Gastroesophageal sphincter (tissue), 4 donors: ENCODE measurements around the gene GEMIN7. TPM values are rescaled to one million over a fixed set of nuclear protein-coding genes. Genes with fewer than 3 reads are reported as not detected.
"Not testable (repeated sequence)": the region's sequence is repeated elsewhere in the genome, so short reads cannot be mapped to it uniquely, and the experiment has no call there.

Experiments
- ATAC-seq: fragments of 150-250 bp; one replicate; pipeline ENCODE4 v1.9.1; 2016; ENCODE audit warnings: mild to moderate bottlenecking, moderate library complexity
- H3K27ac ChIP-seq, 4 donors: fragments of 200-600 bp; sonication (generic) in 3 of 4; 1 replicate in 3 of 4; 2 replicates in 1 of 4; pipeline ENCODE4 v1.5.1; 2016 to 2019
- H3K27me3 ChIP-seq: fragments of 200-600 bp; sonication (generic); one replicate; pipeline ENCODE4 v1.5.1; 2019
- H3K36me3 ChIP-seq, 2 donors: fragments of 200-600 bp; sonication (generic); one replicate each; pipeline ENCODE4 v1.5.1; 2019; ENCODE audit warnings: control low read depth in 1 of 2
- H3K4me1 ChIP-seq, 3 donors: fragments of 200-600 bp; sonication (generic); 1 replicate in 2 of 3; 2 replicates in 1 of 3; pipeline ENCODE4 v1.5.1; 2016 to 2019; ENCODE audit warnings: control low read depth in 2 of 3
- H3K4me3 ChIP-seq, 2 donors: fragments of 200-600 bp; sonication (generic); one replicate each; pipeline ENCODE4 v1.5.1; 2019; ENCODE audit warnings: mild to moderate bottlenecking in 1 of 2, moderate library complexity in 1 of 2
- H3K9me3 ChIP-seq, 3 donors: fragments of 200-600 bp; sonication (generic); one replicate each; pipeline ENCODE4 v1.5.1; 2017 to 2019; ENCODE audit warnings: control low read depth in 2 of 3
- CTCF ChIP-seq, 4 experiments: fragments of 200-600 bp in 2 of 4; fragments of 450-650 bp in 2 of 4; sonication (generic) in 1 of 4; IDR thresholded peaks; one replicate each; pipeline ENCODE4 v1.5.1; 2017 to 2019; ENCODE audit warnings: antibody characterized with exemption in 4 of 4, mild to moderate bottlenecking in 2 of 4, moderate library complexity in 2 of 4
- EP300 ChIP-seq: sonication (generic); formaldehyde crosslinking; IDR thresholded peaks from one replicate; pipeline ENCODE4 v1.6.1; 2017; ENCODE audit warnings: antibody characterized with exemption, mild to moderate bottlenecking
- POLR2A ChIP-seq, 2 donors: fragments of 450-650 bp; IDR thresholded peaks; one replicate each; pipeline ENCODE4 v1.6.1; 2017; ENCODE audit warnings: antibody characterized with exemption in 2 of 2, mild to moderate bottlenecking in 2 of 2, moderate library complexity in 1 of 2
- POLR2AphosphoS5 ChIP-seq: sonication (generic); formaldehyde crosslinking; IDR thresholded peaks from one replicate; pipeline ENCODE4 v1.6.1; 2017; ENCODE audit warnings: antibody characterized with exemption
- WGBS, 2 donors: methylation state at CpG; one replicate each; pipeline ENCODE4 v1.1.5; 2018; ENCODE audit warnings: low coverage in 1 of 2; 5-methylcytosine and 5-hydroxymethylcytosine counted together
- total RNA-seq, 4 donors: library from RNA; depleted of rRNA; stranded (reverse); fragments of >200 nt; gene quantifications; one replicate each; pipeline ENCODE4 v1.1.0, GENCODE V29; 2016

GEMIN7 gene
- total RNA-seq, 4 donors from 2014 or later: 6.4 to 17.6 (median 14.8) TPM

- peaks cover 0 to 24% (median 4%) of the 10 kb centered on the region in 3 donors for H3K4me1 ChIP-seq
- H3K36me3 ChIP-seq: no peaks in the 10 kb centered on the region
- H3K9me3 ChIP-seq: no peaks in the 10 kb centered on the region
- no peak for TF ChIP-seq CTCF (IDR thresholded peaks at IDR 0.05)
- no peak for TF ChIP-seq POLR2AphosphoS5
- no peak overlapping the region for H3K4me3 ChIP-seq
- no peaks in the 10 kb centered on the region for H3K27me3 ChIP-seq
- 93 to 100% methylated on average over 1 to 7 of the region's 21 CpGs for WGBS, 2 donors
- no peak for ATAC-seq
- H3K27ac ChIP-seq: no peak overlapping the region
These were observed 37.0 kb downstream of the GEMIN7 start for GRCh38 chr19:45115809-45116615.

GRCh38 chr19:45117167-45117594, 38.1 kb downstream of the GEMIN7 start:
- H3K36me3 ChIP-seq: no peaks in the 10 kb centered on the region
- no peak overlapping the region for H3K4me3 ChIP-seq
- no peak for TF ChIP-seq POLR2A (IDR thresholded peaks at IDR 0.05)
- no peak for TF ChIP-seq CTCF (IDR thresholded peaks at IDR 0.05)
- no peak for TF ChIP-seq EP300
- TF ChIP-seq POLR2AphosphoS5: no peak
- 52% methylated on average over 5 of the region's 16 CpGs; no CpG with 5 or more reads in 1 of the 2 donors for WGBS, 2 donors
- H3K4me1 ChIP-seq: peaks cover 0 to 24% (median 4%) of the 10 kb centered on the region in 3 donors
- H3K27me3 ChIP-seq: no peaks in the 10 kb centered on the region
- no peaks in the 10 kb centered on the region for H3K9me3 ChIP-seq
- H3K27ac ChIP-seq: no peak overlapping the region
- ATAC-seq: no peak

GRCh38 chr19:45117671-45118070, 38.6 kb downstream of the GEMIN7 start:
- TF ChIP-seq EP300 (no peak), POLR2AphosphoS5 (no peak), POLR2A (IDR thresholded peaks at IDR 0.05) (no peak), CTCF (IDR thresholded peaks at IDR 0.05) (no peak)
- no peak for ATAC-seq
- Histone ChIP-seq H3K36me3 (no peaks in the 10 kb centered on the region), H3K9me3 (no peaks in the 10 kb centered on the region), H3K4me1 (peaks cover 0 to 24% (median 4%) of the 10 kb centered on the region in 3 donors), H3K27me3 (no peaks in the 10 kb centered on the region), H3K4me3 (no peak overlapping the region), H3K27ac (no peak overlapping the region)
- WGBS, 2 donors: 60% methylated on average over 3 of the region's 12 CpGs; no CpG with 5 or more reads in 1 of the 2 donors

GRCh38 chr19:45118106-45118505, 39.0 kb downstream of the GEMIN7 start:
- no peak for ATAC-seq
- H3K27ac ChIP-seq: no peak overlapping the region
- TF ChIP-seq POLR2A (IDR thresholded peaks at IDR 0.05): no peak
- TF ChIP-seq POLR2AphosphoS5: no peak
- TF ChIP-seq CTCF (IDR thresholded peaks at IDR 0.05): no peak
- no peak for TF ChIP-seq EP300
- no peaks in the 10 kb centered on the region for H3K27me3 ChIP-seq
- WGBS, 2 donors: no CpG with 5 or more reads among the region's 5 CpGs
- H3K4me3 ChIP-seq: no peak overlapping the region
- no peaks in the 10 kb centered on the region for H3K9me3 ChIP-seq
- peaks cover 0 to 2% of the 10 kb centered on the region in 2 donors for H3K36me3 ChIP-seq
- H3K4me1 ChIP-seq: peaks cover 0 to 24% (median 4%) of the 10 kb centered on the region in 3 donors

GRCh38 chr19:45118591-45119355, 39.7 kb downstream of the GEMIN7 start:
- WGBS, 2 donors: 54 to 65% methylated on average over 8 to 11 of the region's 18 CpGs
- peaks cover 0 to 24% (median 4%) of the 10 kb centered on the region in 3 donors for H3K4me1 ChIP-seq
- not testable (repeated sequence) for H3K36me3 ChIP-seq, H3K4me3 ChIP-seq, H3K9me3 ChIP-seq, H3K27ac ChIP-seq, ATAC-seq, H3K27me3 ChIP-seq
